Fibroblast of mammary gland (primary cell): ENCODE measurements around the gene AK8.

Experiments
- DNase-seq: peaks from one replicate; pipeline ENCODE4 v3.0.0-alpha.2; 2010; ENCODE audit warnings: low read depth
- H3K4me3 ChIP-seq: 2 replicates; pipeline ENCODE4 v1.5.1; 2011; ENCODE audit warnings: low read depth, mild to moderate bottlenecking, low read length, moderate library complexity; ENCODE audit not compliant: control insufficient read depth
- TF ChIP-seq, protein P1 (sequence below): conservative IDR thresholded peaks from 2 replicates; pipeline ENCODE4 v1.5.1; 2011; ENCODE audit warnings: low read depth, low read length, inconsistent platforms; ENCODE audit not compliant: control insufficient read depth, insufficient read depth

The AK8 gene

DNA sequence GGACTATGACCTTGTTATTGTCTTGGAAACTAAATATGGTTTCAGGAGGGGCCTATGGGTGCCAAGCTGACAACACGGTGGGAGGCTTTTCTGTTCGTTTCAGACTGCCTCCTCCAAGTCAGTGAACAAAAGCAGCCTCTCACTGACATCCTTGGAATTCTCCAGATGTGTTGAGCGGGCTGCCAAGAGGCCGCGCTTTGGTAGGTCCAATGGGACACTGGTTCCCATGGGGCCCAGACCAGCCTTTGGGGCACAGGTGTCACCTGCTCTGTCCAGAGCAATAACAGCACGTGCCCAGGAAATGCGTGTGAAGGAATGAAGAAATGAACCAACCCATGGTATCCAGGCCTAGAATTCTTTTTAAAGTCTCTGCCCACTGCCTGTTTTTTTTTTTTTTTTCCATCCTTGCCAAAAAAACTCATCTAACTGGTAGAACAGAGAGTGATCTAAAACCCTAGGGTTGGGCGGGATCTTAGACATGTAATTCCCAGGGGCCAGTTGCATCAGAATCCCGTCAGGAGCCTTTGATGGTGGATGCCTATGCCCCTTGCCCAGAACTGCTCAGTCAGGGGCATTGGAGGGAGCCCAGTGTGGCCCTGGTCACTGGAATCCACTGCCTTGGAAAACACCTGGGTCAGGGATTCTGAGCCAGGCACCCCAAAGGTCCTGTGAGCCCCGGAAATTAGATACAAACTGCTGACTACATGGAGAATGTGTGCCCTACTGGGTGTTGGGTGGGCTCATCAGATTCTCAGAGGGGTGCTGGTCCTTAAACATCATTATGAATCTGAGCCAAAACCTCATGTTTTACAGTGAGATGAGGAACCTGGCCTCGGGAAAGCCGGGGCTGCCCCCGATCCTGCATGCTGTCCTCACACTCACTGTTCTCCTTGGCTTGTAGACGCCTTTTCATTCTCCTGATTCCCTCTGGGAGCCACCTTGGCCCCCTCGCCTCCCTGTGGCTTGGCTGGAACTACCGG is 147.7 kb downstream of the AK8 start:
- DNase-seq, result no peak
- no peak overlapping the region for H3K4me3 ChIP-seq
- TF ChIP-seq, protein P1, sequence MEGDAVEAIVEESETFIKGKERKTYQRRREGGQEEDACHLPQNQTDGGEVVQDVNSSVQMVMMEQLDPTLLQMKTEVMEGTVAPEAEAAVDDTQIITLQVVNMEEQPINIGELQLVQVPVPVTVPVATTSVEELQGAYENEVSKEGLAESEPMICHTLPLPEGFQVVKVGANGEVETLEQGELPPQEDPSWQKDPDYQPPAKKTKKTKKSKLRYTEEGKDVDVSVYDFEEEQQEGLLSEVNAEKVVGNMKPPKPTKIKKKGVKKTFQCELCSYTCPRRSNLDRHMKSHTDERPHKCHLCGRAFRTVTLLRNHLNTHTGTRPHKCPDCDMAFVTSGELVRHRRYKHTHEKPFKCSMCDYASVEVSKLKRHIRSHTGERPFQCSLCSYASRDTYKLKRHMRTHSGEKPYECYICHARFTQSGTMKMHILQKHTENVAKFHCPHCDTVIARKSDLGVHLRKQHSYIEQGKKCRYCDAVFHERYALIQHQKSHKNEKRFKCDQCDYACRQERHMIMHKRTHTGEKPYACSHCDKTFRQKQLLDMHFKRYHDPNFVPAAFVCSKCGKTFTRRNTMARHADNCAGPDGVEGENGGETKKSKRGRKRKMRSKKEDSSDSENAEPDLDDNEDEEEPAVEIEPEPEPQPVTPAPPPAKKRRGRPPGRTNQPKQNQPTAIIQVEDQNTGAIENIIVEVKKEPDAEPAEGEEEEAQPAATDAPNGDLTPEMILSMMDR, result no peak

DNA sequence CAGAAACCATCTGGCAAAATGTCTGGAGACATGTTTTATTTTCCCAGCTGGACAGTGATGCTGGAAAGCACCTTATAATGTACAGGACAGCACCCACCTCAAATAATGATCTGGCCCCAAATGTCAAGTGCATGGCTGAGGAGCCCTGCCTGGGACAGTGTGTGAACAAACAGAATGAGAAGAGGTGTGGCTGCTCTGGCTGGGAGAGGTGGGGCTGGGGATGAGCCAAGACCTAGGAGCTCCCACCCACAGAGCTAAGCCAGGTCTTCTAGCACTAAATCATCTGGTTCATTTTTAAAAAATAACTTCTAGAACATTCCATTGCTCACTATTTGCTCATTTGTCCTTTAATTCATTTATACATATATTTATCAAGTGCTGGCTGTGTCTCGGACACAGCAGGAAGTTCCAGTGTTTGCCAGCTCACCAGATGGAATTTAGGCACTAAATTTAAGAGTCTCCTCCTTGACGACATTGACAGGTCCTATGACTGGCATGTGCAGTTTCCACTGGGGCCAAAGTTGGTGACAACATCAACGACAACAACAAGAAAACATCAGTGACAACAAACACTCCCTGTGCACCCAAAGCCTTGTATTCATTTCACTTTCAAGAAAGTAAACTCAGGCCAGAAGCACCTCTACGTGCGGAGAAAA is 148.7 kb downstream of the AK8 start:
- no peak for DNase-seq
- TF ChIP-seq, protein P1, result no peak

DNA sequence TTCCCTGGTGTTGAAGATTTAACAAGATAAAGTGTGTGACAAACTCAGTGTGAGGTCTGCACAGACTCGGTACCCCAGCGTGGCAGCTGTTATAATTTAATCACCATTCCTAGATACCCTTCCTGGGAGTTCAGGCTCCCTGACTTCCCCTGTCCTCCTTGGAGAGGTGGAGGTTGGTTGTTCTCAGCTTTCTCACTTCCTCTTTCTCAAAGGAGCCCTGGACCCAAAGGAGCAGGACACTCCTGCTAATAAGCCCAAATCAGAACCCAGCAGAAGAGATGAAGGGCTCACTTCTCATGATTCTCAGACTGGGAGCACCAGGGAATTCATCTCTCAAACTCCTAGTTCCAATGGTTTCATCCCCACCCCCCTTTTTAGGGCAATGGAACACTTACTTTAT is 149.6 kb downstream of the AK8 start:
- DNase-seq, result no peak
- H3K4me3 ChIP-seq, result no peak overlapping the region
- TF ChIP-seq, protein P1, result no peak

More for the DNA sequence above, 148.7 kb downstream of the AK8 start:
- no peak overlapping the region for H3K4me3 ChIP-seq

DNA sequence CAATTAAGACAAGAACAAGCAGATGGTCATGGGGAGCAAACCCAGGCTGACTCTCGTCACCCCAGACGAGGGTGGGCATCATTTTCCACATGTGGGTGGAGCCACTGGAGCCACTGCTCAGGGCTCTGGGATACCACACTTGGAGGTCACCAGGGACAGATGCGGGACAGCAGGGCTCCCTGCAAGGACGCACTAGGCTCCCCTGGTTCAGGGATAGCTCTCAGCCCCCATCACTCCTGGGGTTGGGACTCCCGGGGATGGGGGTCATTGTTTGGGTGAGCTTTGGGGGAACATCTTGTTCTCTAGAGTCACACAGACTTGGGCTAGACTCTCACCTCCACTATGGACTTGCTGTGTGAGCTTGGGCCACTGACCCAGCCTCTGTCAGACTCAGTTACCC is 150.0 kb downstream of the AK8 start:
- DNase-seq, result no peak
- TF ChIP-seq, protein P1, result no peak
- no peak overlapping the region for H3K4me3 ChIP-seq

DNA sequence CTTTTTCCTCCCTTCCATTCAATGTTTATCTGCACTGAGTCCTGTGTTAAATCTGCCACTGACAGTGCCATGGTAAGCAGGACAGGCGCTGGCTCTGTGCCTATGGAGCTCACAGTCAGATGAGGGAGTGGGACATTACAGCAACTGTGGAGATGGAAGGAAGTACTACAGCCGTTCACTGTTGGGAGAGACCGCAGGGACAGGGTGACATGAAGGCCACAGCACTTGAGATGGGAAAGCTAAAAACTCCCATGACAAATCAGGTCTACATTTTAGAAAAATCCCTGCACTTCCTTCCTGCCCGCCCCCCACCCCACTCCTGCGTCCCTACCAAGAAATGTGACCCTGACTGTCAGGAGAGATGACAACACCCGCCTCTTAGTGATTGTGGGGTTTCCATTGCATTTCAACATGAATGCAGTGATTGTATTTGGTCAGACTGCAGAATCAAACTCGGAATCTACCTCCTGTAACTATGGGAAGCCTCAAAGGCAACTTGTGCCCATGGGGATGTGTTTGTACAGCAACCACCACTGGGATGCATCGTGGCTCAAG is 151.4 kb downstream of the AK8 start:
- H3K4me3 ChIP-seq, result no peak overlapping the region
- TF ChIP-seq, protein P1, result no peak
- DNase-seq, result no peak

DNA sequence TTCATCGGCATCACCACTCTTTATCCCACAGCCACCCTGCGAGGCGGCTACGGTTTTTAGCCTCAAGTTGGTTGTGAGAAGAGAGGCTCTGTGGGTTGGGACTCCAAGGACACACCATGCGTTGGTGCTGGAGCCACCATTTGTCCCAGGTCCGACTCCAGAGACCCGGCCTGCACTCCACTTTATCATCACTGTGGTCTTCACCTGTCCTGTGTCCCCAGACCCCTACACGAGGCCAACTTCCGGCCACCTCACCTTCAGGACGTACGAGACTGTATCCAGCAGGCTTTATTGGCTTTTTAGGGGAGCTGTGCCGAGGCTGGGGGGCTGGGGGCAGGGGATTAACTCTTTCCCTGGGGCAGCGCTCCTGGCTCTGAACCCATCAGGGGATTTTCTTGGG is 152.8 kb downstream of the AK8 start:
- TF ChIP-seq, protein P1, result no peak
- no peak overlapping the region for H3K4me3 ChIP-seq
- no peak for DNase-seq
